Measurements from ENCODE around the gene MACROD2. TPM values are rescaled to one million over a fixed set of nuclear protein-coding genes. Genes with fewer than 3 reads are reported as not detected.

MACROD2 gene
- total RNA-seq, 1 donor from 2014 or later: 6.4 TPM

- no peak for TF ChIP-seq CTCF (conservative IDR thresholded peaks at IDR 0.05)
- H3K4me1 Mint-ChIP-seq: peaks cover 5% of the 10 kb centered on the region
- no peak overlapping the region for H3K4me3 Mint-ChIP-seq
- H3K27me3 Mint-ChIP-seq (ENCODE audit: low read depth): no peaks in the 10 kb centered on the region
- DNase-seq (ENCODE audit: low read depth, low spot score): no peak
- H3K36me3 Mint-ChIP-seq (ENCODE audit: low read depth): no peaks in the 10 kb centered on the region
- H3K9me3 Mint-ChIP-seq: peaks cover 6% of the 10 kb centered on the region
- no peak overlapping the region for H3K27ac Mint-ChIP-seq (ENCODE audit: unreplicated experiment)
These were observed 74.5 kb downstream of the MACROD2 start for GRCh38 chr20:14069796-14070195.

- no peaks in the 10 kb centered on the region for H3K36me3 Mint-ChIP-seq (ENCODE audit: low read depth)
- H3K9me3 Mint-ChIP-seq: no peaks in the 10 kb centered on the region
- H3K4me3 Mint-ChIP-seq: no peak overlapping the region
- H3K4me1 Mint-ChIP-seq: no peaks in the 10 kb centered on the region
- no peak overlapping the region for H3K27ac Mint-ChIP-seq (ENCODE audit: unreplicated experiment)
- no peaks in the 10 kb centered on the region for H3K27me3 Mint-ChIP-seq (ENCODE audit: low read depth)
- no peak for TF ChIP-seq CTCF (conservative IDR thresholded peaks at IDR 0.05)
- DNase-seq (ENCODE audit: low read depth, low spot score): no peak
These were observed 98.3 kb downstream of the MACROD2 start for GRCh38 chr20:14093652-14094051.

- no peak overlapping the region for H3K27ac Mint-ChIP-seq (ENCODE audit: unreplicated experiment)
- no peaks in the 10 kb centered on the region for H3K9me3 Mint-ChIP-seq
- H3K27me3 Mint-ChIP-seq (ENCODE audit: low read depth): no peaks in the 10 kb centered on the region
- DNase-seq (ENCODE audit: low read depth, low spot score): no peak
- no peak for TF ChIP-seq CTCF (conservative IDR thresholded peaks at IDR 0.05)
- no peaks in the 10 kb centered on the region for H3K4me1 Mint-ChIP-seq
- H3K4me3 Mint-ChIP-seq: no peak overlapping the region
- no peaks in the 10 kb centered on the region for H3K36me3 Mint-ChIP-seq (ENCODE audit: low read depth)
These were observed 102.9 kb downstream of the MACROD2 start for GRCh38 chr20:14098261-14098660.

GRCh38 chr20:14113416-14113815 is 118.1 kb downstream of the MACROD2 start:
- Mint-ChIP-seq H3K27me3 (ENCODE audit: low read depth) (peaks cover 3% of the 10 kb centered on the region), H3K4me1 (no peaks in the 10 kb centered on the region), H3K4me3 (no peak overlapping the region), H3K9me3 (peaks cover 19% of the 10 kb centered on the region), H3K27ac (ENCODE audit: unreplicated experiment) (no peak overlapping the region), H3K36me3 (ENCODE audit: low read depth) (peaks cover 10% of the 10 kb centered on the region)
- TF ChIP-seq CTCF (conservative IDR thresholded peaks at IDR 0.05): no peak
- DNase-seq (ENCODE audit: low read depth, low spot score): no peak

GRCh38 chr20:14114065-14114704 is 118.9 kb downstream of the MACROD2 start:
- peaks cover 3% of the 10 kb centered on the region for H3K27me3 Mint-ChIP-seq (ENCODE audit: low read depth)
- no peak overlapping the region for H3K4me3 Mint-ChIP-seq
- TF ChIP-seq CTCF (conservative IDR thresholded peaks at IDR 0.05): no peak
- peaks cover 6% of the 10 kb centered on the region for H3K36me3 Mint-ChIP-seq (ENCODE audit: low read depth)
- no peak overlapping the region for H3K27ac Mint-ChIP-seq (ENCODE audit: unreplicated experiment)
- DNase-seq (ENCODE audit: low read depth, low spot score): no peak
- no peaks in the 10 kb centered on the region for H3K4me1 Mint-ChIP-seq
- peaks cover 18% of the 10 kb centered on the region for H3K9me3 Mint-ChIP-seq

All from neural crest cell (in vitro differentiated cells).